HepG2 (cell line): ENCODE results near the gene FYB2. TPM values are rescaled to one million over a fixed set of nuclear protein-coding genes. Genes with fewer than 3 reads are reported as not detected.

Source experiments
- ATF7-NPFF ChIP-seq: sonication (generic); formaldehyde crosslinking; IDR thresholded peaks from 2 replicates; pipeline ENCODE4 v1.8.1; 2023; ENCODE audit warnings: mild to moderate bottlenecking, low read depth, missing genetic modification reagents, moderate library complexity
- CHCHD3 ChIP-seq: sonication (generic); formaldehyde crosslinking; IDR thresholded peaks from 2 replicates; pipeline ENCODE4 v1.8.0; 2022; ENCODE audit warnings: mild to moderate bottlenecking, missing genetic modification reagents, moderate library complexity
- CREB1 ChIP-seq, 2 experiments: fragments of 450-650 bp in 1 of 2; IDR thresholded peaks; 2 replicates each; pipeline ENCODE4 v1.6.1; 2016 to 2017; ENCODE audit warnings: control low read depth in 1 of 2, mild to moderate bottlenecking in 1 of 2, missing compliant biosample characterization in 1 of 2, missing genetic modification characterization in 1 of 2
- DR1 ChIP-seq: sonication (generic); formaldehyde crosslinking; IDR thresholded peaks from 2 replicates; pipeline ENCODE4 v1.8.0; 2021; ENCODE audit warnings: mild to moderate bottlenecking, missing genetic modification reagents, inconsistent platforms
- EHMT2 ChIP-seq: fragments of 200-600 bp; sonication (generic); IDR thresholded peaks from 2 replicates; pipeline ENCODE4 v1.7.0; 2017; ENCODE audit warnings: antibody characterized with exemption, low read depth, low read length, borderline replicate concordance
- FOSL2 ChIP-seq: sonication (generic); formaldehyde crosslinking; IDR thresholded peaks from 2 replicates; pipeline ENCODE4 v1.4.0; 2020; ENCODE audit warnings: missing genetic modification reagents
- SNAI1 ChIP-seq: sonication (generic); formaldehyde crosslinking; IDR thresholded peaks from 2 replicates; pipeline ENCODE4 v1.5.0; 2020; ENCODE audit warnings: mild to moderate bottlenecking, missing genetic modification reagents, borderline replicate concordance
- SNAPC2 ChIP-seq: sonication (generic); formaldehyde crosslinking; IDR thresholded peaks from 2 replicates; pipeline ENCODE4 v1.8.1; 2022; ENCODE audit warnings: mild to moderate bottlenecking, missing genetic modification reagents
- TEAD3 ChIP-seq: optimal IDR thresholded peaks from 2 replicates; pipeline ENCODE3; 2016; ENCODE audit warnings: borderline replicate concordance
- ZNF281 ChIP-seq: sonication (generic); formaldehyde crosslinking; IDR thresholded peaks from 2 replicates; pipeline ENCODE4 v1.4.0; 2020; ENCODE audit warnings: missing genetic modification reagents, borderline replicate concordance
- ZNF34 ChIP-seq: sonication (generic); formaldehyde crosslinking; IDR thresholded peaks from 2 replicates; pipeline ENCODE4 v1.4.0; 2020; ENCODE audit warnings: mild to moderate bottlenecking, missing genetic modification reagents, borderline replicate concordance
- ZNF430 ChIP-seq: sonication (generic); formaldehyde crosslinking; IDR thresholded peaks from 2 replicates; pipeline ENCODE4 v1.9.0; 2021; ENCODE audit warnings: mild to moderate bottlenecking, missing genetic modification reagents
- ZXDC ChIP-seq: sonication (generic); formaldehyde crosslinking; IDR thresholded peaks from 2 replicates; pipeline ENCODE4 v1.5.0; 2020; ENCODE audit warnings: mild to moderate bottlenecking, missing genetic modification reagents
- polyA plus RNA-seq, 8 experiments: library from polyadenylated mRNA; depleted of rRNA in 3 of 8; stranded (reverse) in 7 of 8; unstranded in 1 of 8; fragments of >200 nt; fragmentation: Illumina TruSeq in 4 of 8; extraction: Trizol in 4 of 8; gene quantifications; 2 replicates each; pipeline versions ENCODE4 v1.2.1 to v1.2.3, GENCODE V29; 2011 to 2016; ENCODE audit warnings: low read depth in 4 of 8, missing spikeins in 1 of 8, mixed read lengths in 1 of 8; ENCODE audit not compliant: insufficient read depth in 1 of 8
- total RNA-seq, 5 experiments: library from RNA; depleted of rRNA; stranded (reverse); fragments of >200 nt; fragmentation: Illumina TruSeq; extraction: Trizol; gene quantifications; 2 replicates each; pipeline ENCODE4 v1.2.3, GENCODE V29; 2016; ENCODE audit warnings: low read depth in 1 of 5
- TF ChIP-seq, protein P1 (sequence below): sonication (generic); formaldehyde crosslinking; IDR thresholded peaks from 2 replicates; pipeline ENCODE4 v1.4.0; 2020; ENCODE audit warnings: mild to moderate bottlenecking, missing genetic modification reagents, borderline replicate concordance
- TF ChIP-seq, protein P2 (sequence below), 2 experiments: sonication (generic) in 1 of 2; formaldehyde crosslinking in 1 of 2; IDR thresholded peaks; 2 replicates each; pipeline versions ENCODE4 v1.4.0 to v1.6.1; 2018 to 2020; ENCODE audit warnings: missing genetic modification reagents in 2 of 2, borderline replicate concordance in 1 of 2, low read depth in 1 of 2, mild to moderate bottlenecking in 1 of 2, missing biosample characterization in 1 of 2

The FYB2 gene
- total and polyA plus RNA-seq, 2 of the 13 experiments (the other 11 are each of a cell fraction or from before 2014, with no cell fraction given) = 1.2 to 2.7 TPM

GRCh38 chr1:56831871-56832693 is 12.9 kb upstream of the FYB2 start (continued):
- TF ChIP-seq, protein P1, sequence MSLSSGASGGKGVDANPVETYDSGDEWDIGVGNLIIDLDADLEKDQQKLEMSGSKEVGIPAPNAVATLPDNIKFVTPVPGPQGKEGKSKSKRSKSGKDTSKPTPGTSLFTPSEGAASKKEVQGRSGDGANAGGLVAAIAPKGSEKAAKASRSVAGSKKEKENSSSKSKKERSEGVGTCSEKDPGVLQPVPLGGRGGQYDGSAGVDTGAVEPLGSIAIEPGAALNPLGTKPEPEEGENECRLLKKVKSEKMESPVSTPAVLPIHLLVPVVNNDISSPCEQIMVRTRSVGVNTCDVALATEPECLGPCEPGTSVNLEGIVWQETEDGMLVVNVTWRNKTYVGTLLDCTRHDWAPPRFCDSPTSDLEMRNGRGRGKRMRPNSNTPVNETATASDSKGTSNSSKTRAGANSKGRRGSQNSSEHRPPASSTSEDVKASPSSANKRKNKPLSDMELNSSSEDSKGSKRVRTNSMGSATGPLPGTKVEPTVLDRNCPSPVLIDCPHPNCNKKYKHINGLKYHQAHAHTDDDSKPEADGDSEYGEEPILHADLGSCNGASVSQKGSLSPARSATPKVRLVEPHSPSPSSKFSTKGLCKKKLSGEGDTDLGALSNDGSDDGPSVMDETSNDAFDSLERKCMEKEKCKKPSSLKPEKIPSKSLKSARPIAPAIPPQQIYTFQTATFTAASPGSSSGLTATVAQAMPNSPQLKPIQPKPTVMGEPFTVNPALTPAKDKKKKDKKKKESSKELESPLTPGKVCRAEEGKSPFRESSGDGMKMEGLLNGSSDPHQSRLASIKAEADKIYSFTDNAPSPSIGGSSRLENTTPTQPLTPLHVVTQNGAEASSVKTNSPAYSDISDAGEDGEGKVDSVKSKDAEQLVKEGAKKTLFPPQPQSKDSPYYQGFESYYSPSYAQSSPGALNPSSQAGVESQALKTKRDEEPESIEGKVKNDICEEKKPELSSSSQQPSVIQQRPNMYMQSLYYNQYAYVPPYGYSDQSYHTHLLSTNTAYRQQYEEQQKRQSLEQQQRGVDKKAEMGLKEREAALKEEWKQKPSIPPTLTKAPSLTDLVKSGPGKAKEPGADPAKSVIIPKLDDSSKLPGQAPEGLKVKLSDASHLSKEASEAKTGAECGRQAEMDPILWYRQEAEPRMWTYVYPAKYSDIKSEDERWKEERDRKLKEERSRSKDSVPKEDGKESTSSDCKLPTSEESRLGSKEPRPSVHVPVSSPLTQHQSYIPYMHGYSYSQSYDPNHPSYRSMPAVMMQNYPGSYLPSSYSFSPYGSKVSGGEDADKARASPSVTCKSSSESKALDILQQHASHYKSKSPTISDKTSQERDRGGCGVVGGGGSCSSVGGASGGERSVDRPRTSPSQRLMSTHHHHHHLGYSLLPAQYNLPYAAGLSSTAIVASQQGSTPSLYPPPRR (CRISPR knock-in tag) = no peak
- TF ChIP-seq SNAI1 = no peak
- no peak for TF ChIP-seq ZNF34 (CRISPR knock-in tag)
- TF ChIP-seq FOSL2 (CRISPR knock-in tag) = peak; percentile 64
- TF ChIP-seq, protein P2, sequence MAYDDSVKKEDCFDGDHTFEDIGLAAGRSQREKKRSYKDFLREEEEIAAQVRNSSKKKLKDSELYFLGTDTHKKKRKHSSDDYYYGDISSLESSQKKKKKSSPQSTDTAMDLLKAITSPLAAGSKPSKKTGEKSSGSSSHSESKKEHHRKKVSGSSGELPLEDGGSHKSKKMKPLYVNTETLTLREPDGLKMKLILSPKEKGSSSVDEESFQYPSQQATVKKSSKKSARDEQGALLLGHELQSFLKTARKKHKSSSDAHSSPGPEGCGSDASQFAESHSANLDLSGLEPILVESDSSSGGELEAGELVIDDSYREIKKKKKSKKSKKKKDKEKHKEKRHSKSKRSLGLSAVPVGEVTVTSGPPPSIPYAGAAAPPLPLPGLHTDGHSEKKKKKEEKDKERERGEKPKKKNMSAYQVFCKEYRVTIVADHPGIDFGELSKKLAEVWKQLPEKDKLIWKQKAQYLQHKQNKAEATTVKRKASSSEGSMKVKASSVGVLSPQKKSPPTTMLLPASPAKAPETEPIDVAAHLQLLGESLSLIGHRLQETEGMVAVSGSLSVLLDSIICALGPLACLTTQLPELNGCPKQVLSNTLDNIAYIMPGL (CRISPR knock-in tag; IDR thresholded peaks at IDR 0.05; ENCODE audit: borderline replicate concordance in 1 of 2, low read depth in 1 of 2) = 0 out of 4 replicates have a peak, but pooled peaks of 1 of the 2 experiments have one; percentile 37
- TF ChIP-seq CREB1 (IDR thresholded peaks at IDR 0.05) = no peak
- TF ChIP-seq CREB1 (CRISPR knock-in tag; IDR thresholded peaks at IDR 0.05) = no peak
- TF ChIP-seq ZNF281 = no peak
- no peak for TF ChIP-seq ATF7-NPFF
- TF ChIP-seq ZNF430 (CRISPR knock-in tag) = no peak
- TF ChIP-seq SNAPC2 (CRISPR knock-in tag) = no peak
- TF ChIP-seq EHMT2 = no peak
- no peak for TF ChIP-seq DR1
- TF ChIP-seq TEAD3 (CRISPR knock-in tag) = peak; percentile 27
- TF ChIP-seq ZXDC (CRISPR knock-in tag) = no peak
- TF ChIP-seq CHCHD3 (CRISPR knock-in tag) = no peak
